Kidney epithelial cell (primary cell): ENCODE results near the gene MAP3K12. TPM values are rescaled to one million over a fixed set of nuclear protein-coding genes. Genes with fewer than 3 reads are reported as not detected.

Experiments used
- DNase-seq: peaks from one replicate; pipeline ENCODE4 v3.0.0-alpha.2; 2010; ENCODE audit warnings: low read depth
- H3K27me3 ChIP-seq: 2 replicates; pipeline ENCODE4 v1.6.0; 2011; ENCODE audit warnings: low read length; ENCODE audit not compliant: control insufficient read depth, insufficient read depth
- H3K36me3 ChIP-seq: 2 replicates; pipeline ENCODE4 v1.5.1; 2011; ENCODE audit warnings: low read length; ENCODE audit not compliant: control insufficient read depth, insufficient read depth
- H3K4me3 ChIP-seq: 2 replicates; pipeline ENCODE4 v1.5.1; 2011; ENCODE audit warnings: low read depth, mild to moderate bottlenecking, control low read depth, low read length
- CTCF ChIP-seq: IDR thresholded peaks from 2 replicates; pipeline ENCODE4 v1.5.1; 2011; ENCODE audit warnings: mild to moderate bottlenecking, moderate library complexity, low read length, control low read depth, inconsistent platforms; ENCODE audit not compliant: insufficient read depth, poor library complexity, severe bottlenecking
- total RNA-seq: library from RNA; depleted of rRNA; stranded (reverse); fragments of >200 nt; gene quantifications from 2 replicates; pipeline ENCODE4 v1.2.3, GENCODE V29; 2015

The MAP3K12 gene
- total RNA-seq, 1 donor from 2014 or later, result 12.3 TPM

- DNase-seq, result no peak
- TF ChIP-seq CTCF, result no peak
- Histone ChIP-seq H3K4me3 (no peak within 1 kb of the TSS), H3K27me3 (no peaks in the 10 kb centered on the region), H3K36me3 (peaks cover 5% of the 10 kb centered on the region)
Observed at GRCh38 chr12:53506881-53507602, 7.8 kb upstream of the MAP3K12 start, which contains the start of gene NPFF. NPFF (minus strand) TSS chr12:53507484; CDS start chr12:53507474, 10 bp downstream.

- no peak for DNase-seq
- H3K36me3 ChIP-seq, result peaks cover 5% of the 10 kb centered on the region
- TF ChIP-seq CTCF, result no peak
- no peaks in the 10 kb centered on the region for H3K27me3 ChIP-seq
- no peak overlapping the region for H3K4me3 ChIP-seq
Observed at GRCh38 chr12:53506450-53506785, 7.2 kb upstream of the MAP3K12 start.

GRCh38 chr12:53505555-53506449 is 6.5 kb upstream of the MAP3K12 start:
- no peak for DNase-seq
- Histone ChIP-seq H3K36me3 (peaks cover 5% of the 10 kb centered on the region), H3K4me3 (no peak overlapping the region), H3K27me3 (no peaks in the 10 kb centered on the region)
- TF ChIP-seq CTCF, result no peak

GRCh38 chr12:53505086-53505485 is 5.8 kb upstream of the MAP3K12 start:
- no peaks in the 10 kb centered on the region for H3K27me3 ChIP-seq
- no peak for TF ChIP-seq CTCF
- no peak for DNase-seq
- no peak overlapping the region for H3K4me3 ChIP-seq
- H3K36me3 ChIP-seq, result peaks cover 5% of the 10 kb centered on the region

- Histone ChIP-seq H3K36me3 (peaks cover 5% of the 10 kb centered on the region), H3K27me3 (no peaks in the 10 kb centered on the region), H3K4me3 (no peak overlapping the region)
- DNase-seq, result no peak
- no peak for TF ChIP-seq CTCF
Observed at GRCh38 chr12:53504004-53504920, 5.0 kb upstream of the MAP3K12 start.
